H54 (cell line): Measurements from ENCODE around the gene REX1BD.

ENCODE experiments used
- DNase-seq: peaks from one replicate; pipeline ENCODE4 v3.0.0; 2011; ENCODE audit warnings: low spot score, mixed read lengths; ENCODE audit not compliant: insufficient read length
- FAIRE-seq: peaks from 3 replicates; lab custom pipeline; 2011; peaks lifted over from hg19 to GRCh38; lab: Jason Lieb, UNC
- POLR2A ChIP-seq: IDR thresholded peaks from 2 replicates; pipeline ENCODE4 v1.6.1; 2011; ENCODE audit warnings: low read depth, mild to moderate bottlenecking, low read length

The REX1BD gene

DNA sequence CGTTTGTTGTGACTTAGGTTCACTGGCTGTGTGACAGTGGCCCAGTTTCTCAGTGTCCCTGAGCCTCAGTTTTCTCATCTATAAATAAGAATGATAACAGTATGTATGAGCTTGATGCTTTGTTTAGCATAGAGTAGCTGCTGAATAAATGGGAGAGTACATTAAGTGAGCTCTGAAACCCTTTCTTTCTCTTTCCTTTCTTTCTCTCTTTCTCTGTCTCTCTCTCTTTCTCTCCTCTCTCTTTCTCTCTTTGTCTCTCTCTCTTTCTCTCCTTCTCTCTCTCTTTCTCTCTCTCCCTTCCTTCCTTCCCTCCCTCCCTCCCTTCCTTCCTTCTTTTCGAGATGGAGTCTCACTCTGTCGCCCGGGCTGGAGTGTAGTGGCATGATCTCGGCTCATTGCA is 28.9 kb upstream of the REX1BD start:
- DNase-seq (no peak), FAIRE-seq (no peak)
- TF ChIP-seq POLR2A: no peak

DNA sequence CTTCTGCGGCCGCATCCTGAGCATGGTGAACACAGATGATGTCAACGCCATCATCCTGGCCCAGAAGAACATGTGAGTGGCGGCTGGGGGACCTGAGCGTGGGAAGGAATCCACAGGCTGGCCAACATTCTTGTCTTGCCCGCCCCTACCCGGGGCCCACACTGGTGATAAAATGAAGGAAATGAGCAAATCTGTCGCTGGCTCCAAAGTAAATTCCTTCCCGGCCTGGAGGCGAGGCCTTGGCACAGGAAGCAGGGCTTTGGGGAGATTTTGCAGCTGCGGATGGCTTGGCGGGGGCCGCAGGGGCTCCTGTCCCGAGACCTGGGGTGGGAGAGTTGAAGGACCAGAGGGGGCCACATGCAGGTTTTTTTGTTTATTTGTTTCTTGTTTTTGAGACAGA is 26.5 kb upstream of the REX1BD start:
- DNase-seq (no peak), FAIRE-seq (no peak)
- TF ChIP-seq POLR2A: no peak

DNA sequence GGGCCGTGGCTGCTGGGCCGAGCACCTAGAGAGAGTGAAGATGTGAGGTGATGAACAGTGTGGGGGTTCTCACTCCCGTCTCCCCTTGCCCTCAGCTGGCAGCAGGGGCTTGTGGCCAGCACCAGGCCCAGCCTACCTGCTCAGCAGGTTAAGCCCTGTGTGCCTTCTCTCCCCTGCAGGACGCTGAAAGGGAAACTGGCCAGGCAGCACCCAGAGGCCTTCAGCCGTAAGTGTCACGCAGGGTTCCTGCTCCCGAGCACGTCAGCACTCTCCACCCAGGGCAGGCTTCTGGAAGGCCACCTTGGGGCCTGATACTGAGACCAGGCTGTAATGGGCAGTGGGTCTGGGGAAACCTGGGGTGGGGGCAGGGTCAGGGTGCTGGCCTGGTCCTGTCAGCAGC is 21.6 kb upstream of the REX1BD start:
- FAIRE-seq: no peak
- no peak for DNase-seq
- TF ChIP-seq POLR2A: no peak

DNA sequence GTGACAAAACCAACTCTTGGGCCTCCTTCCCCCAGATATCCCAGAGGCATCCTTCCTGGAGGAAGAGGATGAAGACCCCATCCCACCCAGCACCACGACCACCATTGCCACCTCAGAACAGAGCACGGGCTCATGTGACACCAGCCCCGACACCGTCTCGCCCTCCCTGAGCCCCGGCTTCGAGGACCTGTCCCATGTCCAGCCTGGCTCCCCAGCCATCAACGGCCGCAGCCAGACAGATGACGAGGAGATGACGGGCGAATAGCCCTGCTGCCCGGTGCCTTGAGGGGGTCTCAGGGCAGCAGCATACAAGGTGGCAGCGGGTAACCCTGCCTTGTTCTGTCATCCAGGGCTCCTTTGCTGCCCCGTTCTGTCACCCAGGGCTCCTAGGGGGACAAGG is 20.2 kb upstream of the REX1BD start:
- FAIRE-seq (no peak), DNase-seq (no peak)
- no peak for TF ChIP-seq POLR2A

DNA sequence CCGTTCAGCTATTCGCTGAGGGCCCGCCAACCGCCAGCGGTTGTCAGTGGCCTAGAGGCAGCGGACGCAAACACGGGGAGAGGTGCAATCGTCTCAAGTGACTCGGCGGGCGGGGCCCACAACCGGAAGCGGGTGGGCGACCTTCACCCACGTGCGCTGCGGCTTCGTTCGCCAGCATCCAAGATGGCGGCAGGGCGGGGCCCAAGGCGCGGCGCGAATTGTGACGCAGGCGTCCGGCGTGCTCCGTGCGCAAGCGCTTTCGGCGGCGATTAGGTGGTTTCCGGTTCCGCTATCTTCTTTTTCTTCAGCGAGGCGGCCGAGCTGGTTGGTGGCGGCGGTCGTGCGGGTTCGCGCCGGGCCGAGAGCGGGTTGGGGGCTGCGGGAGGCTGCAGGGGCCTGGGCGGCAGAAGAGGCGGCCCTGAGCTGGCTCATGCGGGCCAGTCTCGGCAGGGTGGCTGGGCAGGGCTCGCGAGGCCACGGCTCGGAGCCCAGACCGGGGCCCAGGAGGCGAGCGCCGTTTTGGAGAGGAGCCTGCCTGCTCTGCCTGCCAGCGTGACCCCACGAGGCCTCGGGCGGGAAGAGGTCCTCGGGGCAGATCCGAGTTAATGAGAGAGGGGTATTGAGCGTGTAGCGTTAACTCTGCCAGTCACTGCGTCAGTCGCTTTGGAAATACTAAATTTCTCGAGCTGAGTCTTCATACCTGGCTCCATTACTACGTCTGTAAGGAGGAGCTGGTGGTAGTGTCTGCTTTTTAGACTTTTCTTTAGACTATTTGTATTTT is 16.8 kb upstream of the REX1BD start, which contains the start of gene UBA52:
Gene UBA52 (plus strand): TSS at position 294 of the 781 bp plus-strand sequence. CDS start 1,444 bp downstream, outside the sequence.
- DNase-seq (peak; percentile 89), FAIRE-seq (no peak)
- TF ChIP-seq POLR2A: peak; percentile 83

DNA sequence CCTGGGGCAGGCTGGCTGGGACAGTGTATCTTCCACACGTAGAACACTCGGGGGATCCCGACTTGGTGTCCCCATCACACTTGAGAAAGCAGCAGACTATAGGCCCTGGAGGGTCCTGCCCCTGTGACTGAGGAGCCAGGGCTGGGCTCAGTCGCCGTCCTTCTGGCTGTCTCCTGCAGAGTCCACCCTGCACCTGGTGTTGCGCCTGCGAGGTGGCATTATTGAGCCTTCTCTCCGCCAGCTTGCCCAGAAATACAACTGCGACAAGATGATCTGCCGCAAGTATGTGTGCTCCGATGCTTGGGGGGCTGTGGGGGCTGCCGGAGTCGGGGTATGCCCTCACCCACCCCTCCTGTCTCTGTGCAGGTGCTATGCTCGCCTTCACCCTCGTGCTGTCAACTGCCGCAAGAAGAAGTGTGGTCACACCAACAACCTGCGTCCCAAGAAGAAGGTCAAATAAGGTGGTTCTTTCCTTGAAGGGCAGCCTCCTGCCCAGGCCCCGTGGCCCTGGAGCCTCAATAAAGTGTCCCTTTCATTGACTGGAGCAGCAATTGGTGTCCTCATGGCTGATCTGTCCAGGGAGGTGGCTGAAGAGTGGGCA is 13.8 kb upstream of the REX1BD start:
- FAIRE-seq (no peak), DNase-seq (no peak)
- no peak for TF ChIP-seq POLR2A

DNA sequence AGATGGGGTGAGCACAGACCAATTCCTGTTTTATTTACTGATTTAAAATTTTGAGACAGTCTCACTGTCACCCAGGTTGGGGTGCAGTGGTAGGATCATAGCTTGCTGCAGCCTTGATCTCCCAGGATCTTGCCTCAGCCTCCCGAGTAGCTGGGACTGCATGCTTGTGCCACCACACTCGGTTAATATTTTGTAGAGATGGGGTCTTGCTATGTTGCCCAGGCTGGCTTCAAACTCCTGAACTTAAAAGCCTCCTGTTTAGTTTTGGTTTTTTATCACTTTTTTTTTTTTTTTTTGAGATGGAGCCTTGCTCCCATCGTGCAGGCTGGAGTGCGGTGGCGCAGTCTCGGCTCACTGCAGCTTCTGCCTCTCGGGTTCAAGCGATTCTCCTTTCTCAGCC is 12.2 kb upstream of the REX1BD start:
- TF ChIP-seq POLR2A: no peak
- FAIRE-seq (no peak), DNase-seq (no peak)

DNA sequence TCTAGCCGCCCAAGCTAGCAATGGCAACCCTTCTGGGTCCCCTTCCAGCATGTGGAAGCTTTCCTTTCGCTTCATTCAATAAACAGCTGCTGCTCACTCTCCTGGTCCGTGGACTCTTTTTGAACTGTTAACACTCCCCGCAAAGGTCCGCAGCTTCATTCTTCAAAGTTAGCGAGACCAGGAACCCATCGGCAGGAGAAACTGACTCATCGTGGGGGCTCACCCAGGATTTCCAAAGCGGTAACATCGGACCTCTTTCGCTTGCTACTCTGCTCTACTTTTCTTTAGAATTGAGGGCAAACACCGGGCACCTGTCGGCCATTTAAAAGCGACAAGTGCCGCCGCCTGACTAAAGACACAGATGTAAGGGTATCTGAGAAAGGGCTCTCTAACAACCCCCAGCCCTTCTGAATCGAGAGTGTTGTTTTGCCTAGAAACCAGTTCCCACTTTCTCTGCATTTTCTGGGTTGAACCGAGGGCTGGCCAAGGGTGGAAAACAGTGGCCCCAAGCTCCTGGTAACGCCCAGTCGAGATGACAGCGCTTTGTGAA is 11.2 kb upstream of the REX1BD start:
- DNase-seq (no peak), FAIRE-seq (no peak)
- no peak for TF ChIP-seq POLR2A

DNA sequence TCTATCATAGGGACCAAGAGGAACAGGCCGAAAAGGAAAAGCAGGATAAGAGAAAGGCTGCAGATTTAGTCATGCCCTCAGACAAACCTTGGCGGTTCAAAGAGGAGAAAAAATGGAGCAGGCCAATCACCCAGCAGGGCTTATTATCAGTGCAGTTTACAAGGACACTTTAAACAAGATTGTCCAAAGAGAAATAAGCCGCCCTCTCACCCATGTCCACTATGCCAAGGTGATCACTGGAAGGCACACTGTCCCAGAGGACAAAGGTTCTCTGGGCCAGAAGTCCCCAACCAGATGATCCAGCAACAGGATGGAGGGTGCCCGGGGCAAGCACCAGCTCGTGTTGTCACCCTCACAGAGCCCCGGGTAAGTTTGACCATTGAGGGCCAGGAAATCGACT is 8.3 kb upstream of the REX1BD start:
- DNase-seq: no peak
- no peak for FAIRE-seq
- no peak for TF ChIP-seq POLR2A

DNA sequence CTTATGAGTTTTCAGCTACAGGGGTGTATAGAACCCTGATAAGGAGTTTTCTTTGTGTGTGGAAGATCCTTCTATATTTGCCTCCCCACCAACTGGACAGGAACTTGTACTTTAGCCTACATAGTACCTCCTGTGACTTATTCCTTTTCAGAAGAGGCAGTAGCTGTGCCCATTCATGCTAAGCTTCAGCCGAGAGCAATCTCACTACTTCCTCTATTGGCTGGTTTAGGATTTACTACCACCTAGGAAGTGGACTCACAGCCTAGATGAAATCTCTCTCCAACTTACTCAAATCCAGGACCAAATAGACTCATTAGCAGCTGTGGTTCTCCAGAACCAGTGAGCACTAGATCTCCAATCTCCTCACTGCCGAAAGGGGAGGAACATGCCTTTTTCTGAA is 2.3 kb upstream of the REX1BD start:
- DNase-seq (no peak), FAIRE-seq (no peak)
- TF ChIP-seq POLR2A: no peak

DNA sequence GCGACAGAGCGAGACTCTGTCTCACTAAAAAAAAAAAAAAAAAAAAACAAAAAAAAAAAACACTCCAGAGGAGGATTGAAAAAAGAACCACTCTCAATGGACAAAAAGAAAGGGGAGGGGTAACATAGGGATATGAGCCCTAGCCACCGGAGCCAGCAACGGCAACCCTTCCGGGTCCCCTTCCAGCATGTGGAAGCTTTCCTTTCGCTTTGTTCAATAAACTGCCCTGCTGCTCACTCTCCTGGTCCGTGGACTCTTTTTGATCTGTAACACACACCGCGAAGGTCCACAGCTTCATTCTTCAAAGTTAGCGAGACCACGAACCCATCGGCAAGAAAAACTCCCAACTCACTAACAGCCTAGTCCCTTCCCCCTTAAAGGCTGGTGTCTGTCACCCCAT is 1.0 kb upstream of the REX1BD start:
- no peak for TF ChIP-seq POLR2A
- DNase-seq: no peak
- FAIRE-seq: no peak

DNA sequence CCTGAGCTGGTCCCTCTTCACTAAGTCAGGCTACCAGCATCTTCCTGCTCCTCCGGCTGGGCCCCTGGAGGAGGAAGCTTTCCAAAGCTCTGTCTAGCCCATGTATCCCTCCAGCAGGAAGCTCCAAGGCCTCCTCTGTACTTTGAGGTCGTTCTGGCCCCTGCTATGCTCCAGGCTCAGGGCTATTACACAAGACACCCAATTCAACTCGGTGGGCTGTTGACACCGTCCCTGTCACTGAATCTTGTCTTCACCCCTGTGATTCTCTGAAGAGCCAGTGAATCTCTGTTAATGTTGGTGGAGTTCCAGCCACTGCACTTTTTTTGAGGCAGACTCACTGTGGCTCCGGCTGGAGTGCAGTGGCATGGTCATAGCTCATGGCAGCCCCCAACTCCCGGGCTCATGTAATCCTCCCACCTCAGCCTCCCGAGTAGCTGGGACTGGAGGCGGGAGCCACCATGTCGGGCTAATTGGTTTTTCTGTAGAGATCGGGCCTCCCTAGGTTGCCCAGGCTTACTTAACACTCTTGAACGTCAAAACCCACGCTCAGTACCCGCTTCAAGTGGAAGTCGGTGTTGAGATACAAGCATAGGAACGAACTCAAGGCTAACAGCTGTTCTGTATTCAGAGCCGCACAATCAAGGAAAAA is 512 bp upstream of the REX1BD start:
- no peak for TF ChIP-seq POLR2A
- DNase-seq (no peak), FAIRE-seq (no peak)

DNA sequence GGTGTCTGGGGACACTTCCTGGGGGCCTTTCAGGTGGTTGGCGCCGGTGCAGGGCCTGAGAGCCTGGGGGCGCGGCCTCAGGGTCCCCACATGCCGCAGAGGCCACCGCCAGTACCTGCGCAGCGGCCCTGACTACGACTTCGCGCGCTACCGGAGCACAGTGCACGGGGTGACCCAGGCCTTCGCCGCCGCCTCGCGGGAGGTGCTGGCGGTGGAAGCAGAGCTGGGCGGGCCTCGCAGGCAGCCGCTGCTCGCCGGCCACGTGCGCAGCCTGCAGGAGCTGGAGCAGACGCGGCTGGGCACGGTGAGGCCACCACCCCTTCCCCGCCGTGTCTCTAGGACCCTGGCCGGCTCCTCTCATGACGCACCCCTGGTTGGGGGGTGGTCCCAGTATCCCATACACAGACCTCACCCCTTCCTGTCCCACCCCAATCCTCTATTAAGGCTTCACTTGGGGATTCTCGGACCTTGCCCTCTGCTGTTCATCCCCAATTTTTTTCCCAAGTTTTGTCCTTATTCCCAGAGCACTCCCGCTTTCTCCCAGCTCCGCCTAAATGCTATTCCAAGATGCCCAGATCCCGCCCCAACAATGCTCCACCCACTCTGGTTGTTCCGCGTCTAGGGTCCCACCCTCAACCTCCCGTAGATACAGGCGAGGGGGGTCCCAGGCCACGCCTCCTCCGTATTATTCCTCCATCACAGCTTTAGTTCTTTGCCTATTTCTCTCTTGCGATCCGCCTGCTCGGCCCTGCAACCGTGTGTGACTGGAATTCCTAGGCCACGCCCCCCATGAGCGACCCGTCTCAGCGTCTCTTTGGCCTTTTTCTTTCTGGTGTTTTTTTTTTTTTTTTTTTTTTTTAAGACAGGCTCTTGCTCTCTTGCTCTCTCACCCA is 1.0 kb downstream of the REX1BD start:
- FAIRE-seq (no peak), DNase-seq (no peak)
- TF ChIP-seq POLR2A: no peak
